ENCODE measurements around the gene TAB2. TPM values are rescaled to one million over a fixed set of nuclear protein-coding genes. Genes with fewer than 3 reads are reported as not detected.

Gene TAB2
- total RNA-seq, 1 donor from 2014 or later: 71.3 TPM

DNA sequence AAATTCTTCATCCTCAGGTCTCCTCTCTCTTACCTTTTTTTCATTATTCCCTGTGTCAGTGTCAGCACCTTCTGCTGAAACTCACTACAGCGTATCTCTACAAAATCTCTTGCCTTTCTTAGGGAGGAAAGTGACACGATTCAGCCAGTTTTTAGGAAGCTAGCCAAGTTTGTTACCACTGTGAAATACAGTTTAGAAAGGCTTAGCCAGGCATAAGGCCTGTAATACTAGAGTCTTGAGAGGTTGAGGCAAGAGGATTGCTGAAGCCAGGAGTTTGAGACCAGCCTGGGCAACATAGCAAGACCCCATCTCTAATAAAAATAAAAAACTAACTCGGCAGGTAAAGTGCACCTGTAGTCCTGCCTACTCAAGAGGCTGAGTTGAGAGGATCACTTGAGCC lies 16.7 kb downstream of the TAB2 start:
- peaks cover 6% of the 10 kb centered on the region for H3K9me3 Mint-ChIP-seq
- H3K27me3 Mint-ChIP-seq (ENCODE audit: low read depth): no peaks in the 10 kb centered on the region
- peak overlapping the region; percentile 32 for H3K27ac Mint-ChIP-seq
- DNase-seq (ENCODE audit: low spot score in 2 of 2, unreplicated experiment in 2 of 2): no peak
- peaks cover 9% of the 10 kb centered on the region for H3K36me3 Mint-ChIP-seq
- TF ChIP-seq, protein P1, sequence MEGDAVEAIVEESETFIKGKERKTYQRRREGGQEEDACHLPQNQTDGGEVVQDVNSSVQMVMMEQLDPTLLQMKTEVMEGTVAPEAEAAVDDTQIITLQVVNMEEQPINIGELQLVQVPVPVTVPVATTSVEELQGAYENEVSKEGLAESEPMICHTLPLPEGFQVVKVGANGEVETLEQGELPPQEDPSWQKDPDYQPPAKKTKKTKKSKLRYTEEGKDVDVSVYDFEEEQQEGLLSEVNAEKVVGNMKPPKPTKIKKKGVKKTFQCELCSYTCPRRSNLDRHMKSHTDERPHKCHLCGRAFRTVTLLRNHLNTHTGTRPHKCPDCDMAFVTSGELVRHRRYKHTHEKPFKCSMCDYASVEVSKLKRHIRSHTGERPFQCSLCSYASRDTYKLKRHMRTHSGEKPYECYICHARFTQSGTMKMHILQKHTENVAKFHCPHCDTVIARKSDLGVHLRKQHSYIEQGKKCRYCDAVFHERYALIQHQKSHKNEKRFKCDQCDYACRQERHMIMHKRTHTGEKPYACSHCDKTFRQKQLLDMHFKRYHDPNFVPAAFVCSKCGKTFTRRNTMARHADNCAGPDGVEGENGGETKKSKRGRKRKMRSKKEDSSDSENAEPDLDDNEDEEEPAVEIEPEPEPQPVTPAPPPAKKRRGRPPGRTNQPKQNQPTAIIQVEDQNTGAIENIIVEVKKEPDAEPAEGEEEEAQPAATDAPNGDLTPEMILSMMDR (IDR thresholded peaks at IDR 0.05; ENCODE audit: unreplicated experiment): no peak
- H3K4me1 Mint-ChIP-seq: peaks cover 67% of the 10 kb centered on the region
- no peak overlapping the region for H3K4me3 Mint-ChIP-seq

DNA sequence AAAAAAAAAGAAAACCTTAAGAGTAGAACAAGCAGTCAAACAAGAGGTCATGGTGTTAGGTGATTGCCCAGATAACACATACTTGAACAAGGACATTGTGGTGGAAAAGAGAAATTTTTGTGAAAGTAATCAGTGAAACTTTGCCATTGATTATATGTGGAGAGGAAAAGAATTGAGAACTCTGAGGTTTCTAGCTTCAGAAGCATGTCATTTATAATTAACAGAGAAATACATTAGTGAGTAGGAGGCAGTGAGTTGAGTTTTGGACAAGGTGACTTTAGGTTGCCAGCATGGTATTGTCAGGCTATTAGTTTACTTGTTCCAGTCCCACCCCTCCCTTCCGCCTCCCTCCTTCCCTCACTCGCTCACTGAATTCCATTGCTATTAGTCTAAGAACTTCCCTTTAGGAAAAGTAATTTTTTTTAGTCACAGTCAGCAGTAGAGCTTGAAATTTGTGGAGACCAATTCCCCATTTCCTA lies 17.2 kb downstream of the TAB2 start:
- peaks cover 8% of the 10 kb centered on the region for H3K36me3 Mint-ChIP-seq
- no peaks in the 10 kb centered on the region for H3K27me3 Mint-ChIP-seq (ENCODE audit: low read depth)
- H3K9me3 Mint-ChIP-seq: peaks cover 3% of the 10 kb centered on the region
- peak overlapping the region; percentile 33 for H3K27ac Mint-ChIP-seq
- TF ChIP-seq, protein P1 (IDR thresholded peaks at IDR 0.05; ENCODE audit: unreplicated experiment): no peak
- no peak overlapping the region for H3K4me3 Mint-ChIP-seq
- H3K4me1 Mint-ChIP-seq: peaks cover 67% of the 10 kb centered on the region
- DNase-seq (ENCODE audit: low spot score in 2 of 2, unreplicated experiment in 2 of 2): no peak

DNA sequence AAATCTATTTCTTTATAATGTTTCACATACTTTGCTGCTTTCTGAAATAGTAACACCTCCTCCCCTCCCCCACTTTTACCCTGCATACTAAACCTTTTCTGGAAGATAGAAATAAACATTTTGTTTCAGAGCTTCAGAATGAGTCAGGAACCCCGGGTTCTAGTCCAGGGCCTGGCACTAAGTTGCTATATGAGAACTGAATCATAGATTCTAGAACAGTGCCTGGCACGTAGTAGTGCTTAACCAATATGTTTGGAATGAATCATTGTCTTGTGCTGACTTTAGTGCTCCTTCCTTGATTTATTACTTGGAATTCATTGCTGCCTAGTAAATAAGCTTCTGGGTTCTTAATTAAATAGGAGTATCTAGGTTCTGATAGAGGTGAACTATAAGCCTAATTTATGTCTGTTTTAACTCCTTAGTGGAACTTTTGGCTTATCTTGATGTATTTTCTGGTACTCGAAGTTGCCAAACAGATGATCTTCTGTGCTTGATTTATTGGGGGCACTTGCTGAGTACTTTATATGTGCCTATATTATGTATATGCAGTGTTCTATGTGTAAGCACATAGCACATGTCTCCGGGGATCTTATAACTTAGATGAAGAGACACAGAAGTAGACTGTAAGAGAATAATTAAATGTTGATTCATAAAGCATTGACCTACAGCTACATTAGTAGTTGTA lies 18.6 kb downstream of the TAB2 start:
- TF ChIP-seq, protein P1 (IDR thresholded peaks at IDR 0.05; ENCODE audit: unreplicated experiment): no peak
- peaks cover 3% of the 10 kb centered on the region for H3K36me3 Mint-ChIP-seq
- no peak for DNase-seq (ENCODE audit: low spot score in 2 of 2, unreplicated experiment in 2 of 2)
- H3K4me1 Mint-ChIP-seq: peaks cover 68% of the 10 kb centered on the region
- H3K27ac Mint-ChIP-seq: peak overlapping the region; percentile 93
- H3K27me3 Mint-ChIP-seq (ENCODE audit: low read depth): no peaks in the 10 kb centered on the region
- no peaks in the 10 kb centered on the region for H3K9me3 Mint-ChIP-seq
- no peak overlapping the region for H3K4me3 Mint-ChIP-seq

DNA sequence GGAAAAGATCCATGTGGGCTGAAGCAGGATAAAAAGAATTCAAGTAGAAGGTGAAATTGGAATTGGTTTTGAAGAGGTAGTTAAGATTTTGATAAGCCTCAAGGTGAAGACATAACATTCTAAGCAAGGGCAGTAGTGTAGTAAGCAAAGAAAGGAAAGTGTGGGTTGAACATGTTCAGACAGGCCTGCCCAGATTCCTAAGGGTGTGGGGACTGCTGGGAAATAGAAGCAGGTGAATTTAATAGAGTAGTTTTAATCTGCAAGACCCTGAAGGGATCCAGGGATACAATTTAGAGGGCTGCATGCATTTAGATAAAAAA lies 19.1 kb downstream of the TAB2 start:
- no peaks in the 10 kb centered on the region for H3K27me3 Mint-ChIP-seq (ENCODE audit: low read depth)
- no peak overlapping the region for H3K4me3 Mint-ChIP-seq
- TF ChIP-seq, protein P1 (IDR thresholded peaks at IDR 0.05; ENCODE audit: unreplicated experiment): no peak

DNA sequence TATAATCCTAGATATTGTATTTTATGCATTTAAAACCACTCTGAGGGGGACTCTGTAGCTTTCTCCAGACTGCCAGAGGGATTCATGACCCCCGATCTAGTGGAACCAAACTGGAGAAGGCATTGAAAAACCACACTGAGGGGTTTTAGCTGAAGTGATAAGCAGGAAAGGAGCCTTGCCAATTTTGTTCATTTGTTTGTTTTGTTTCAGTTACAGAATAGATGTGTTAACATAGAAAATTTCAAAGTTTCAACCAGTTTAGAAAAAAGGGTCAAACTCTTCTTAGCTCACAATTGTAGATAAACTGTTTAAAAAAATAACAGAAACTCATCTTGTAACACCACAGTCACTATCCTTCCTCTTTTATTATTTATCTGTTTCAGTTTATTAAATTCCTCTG lies 19.8 kb downstream of the TAB2 start:
- no peaks in the 10 kb centered on the region for H3K9me3 Mint-ChIP-seq
- H3K36me3 Mint-ChIP-seq: peaks cover 3% of the 10 kb centered on the region
- H3K4me1 Mint-ChIP-seq: peaks cover 63% of the 10 kb centered on the region
- peak overlapping the region; percentile 58 for H3K27ac Mint-ChIP-seq
- DNase-seq (ENCODE audit: low spot score in 2 of 2, unreplicated experiment in 2 of 2): no peak
- no peak overlapping the region for H3K4me3 Mint-ChIP-seq
- TF ChIP-seq, protein P1 (IDR thresholded peaks at IDR 0.05; ENCODE audit: unreplicated experiment): no peak
- H3K27me3 Mint-ChIP-seq (ENCODE audit: low read depth): no peaks in the 10 kb centered on the region

More for the DNA sequence above, 19.1 kb downstream of the TAB2 start:
- Mint-ChIP-seq H3K36me3 (peaks cover 3% of the 10 kb centered on the region), H3K4me1 (peaks cover 68% of the 10 kb centered on the region), H3K27ac (peak overlapping the region; percentile 93), H3K9me3 (no peaks in the 10 kb centered on the region)
- no peak for DNase-seq (ENCODE audit: low spot score in 2 of 2, unreplicated experiment in 2 of 2)

Data from mesothelial cell of epicardium (in vitro differentiated cells).